Lung (tissue), 12 donors: ENCODE data around the gene OBP2B. TPM values are rescaled to one million over a fixed set of nuclear protein-coding genes. Genes with fewer than 3 reads are reported as not detected.
"Not testable (repeated sequence)": the region's sequence is repeated elsewhere in the genome, so short reads cannot be mapped to it uniquely, and the experiment has no call there.

Experiments used
- ATAC-seq: fragments of 200-7000 bp; cut with Tn5 transposase; one replicate; pipeline ENCODE4 v1.9.1; 2020; ENCODE audit warnings: moderate number of reproducible peaks; ENCODE audit not compliant: insufficient read depth, low FRiP score
- DNase-seq, 3 donors: peaks; one replicate each; pipeline ENCODE4 v3.0.0-alpha.2; 2013 to 2017
- H3K27ac ChIP-seq, 2 donors: one replicate each; pipeline ENCODE4 v1.5.1; 2013; ENCODE audit warnings: mild to moderate bottlenecking in 2 of 2, moderate library complexity in 2 of 2, control low read depth in 1 of 2, inconsistent platforms in 1 of 2, low read depth in 1 of 2, low read length in 1 of 2
- H3K27me3 ChIP-seq, 3 donors: one replicate each; pipeline ENCODE4 v1.5.1; 2013; ENCODE audit warnings: low read length in 2 of 3; ENCODE audit not compliant: control insufficient read depth in 3 of 3, insufficient read depth in 3 of 3
- H3K36me3 ChIP-seq, 4 donors: one replicate each; pipeline ENCODE4 v1.5.1; 2013; ENCODE audit warnings: low read length in 4 of 4, mild to moderate bottlenecking in 1 of 4, moderate library complexity in 1 of 4; ENCODE audit not compliant: control insufficient read depth in 4 of 4, insufficient read depth in 4 of 4
- H3K4me1 ChIP-seq, 5 donors: one replicate each; pipeline ENCODE4 v1.5.1; 2013; ENCODE audit warnings: low read length in 5 of 5, mild to moderate bottlenecking in 2 of 5, moderate library complexity in 1 of 5; ENCODE audit not compliant: control insufficient read depth in 5 of 5, insufficient read depth in 5 of 5
- H3K4me3 ChIP-seq: one replicate; pipeline ENCODE4 v1.5.1; 2013; ENCODE audit warnings: mild to moderate bottlenecking, control low read depth, moderate library complexity
- H3K9ac ChIP-seq, 2 donors: one replicate each; pipeline ENCODE4 v1.5.1; 2013; ENCODE audit warnings: low read length in 2 of 2, control low read depth in 1 of 2; ENCODE audit not compliant: insufficient read depth in 1 of 2
- H3K9me3 ChIP-seq, 4 donors: one replicate each; pipeline ENCODE4 v1.5.1; 2013; ENCODE audit warnings: low read length in 3 of 4, mild to moderate bottlenecking in 1 of 4, moderate library complexity in 1 of 4; ENCODE audit not compliant: control insufficient read depth in 4 of 4, insufficient read depth in 3 of 4
- CTCF ChIP-seq: IDR thresholded peaks from 2 replicates; pipeline ENCODE4 v1.5.1; 2012; ENCODE audit warnings: mild to moderate bottlenecking; ENCODE audit errors: control extremely low read depth, extremely low read depth
- WGBS, 2 donors: extraction: QIAGEN DNeasy Blood & Tissue Kit; methylation state at CpG; one replicate each; pipeline ENCODE4 v1.1.7; 2013; 5-methylcytosine and 5-hydroxymethylcytosine counted together
- polyA plus RNA-seq, 2 donors: library from polyadenylated mRNA; stranded (reverse); fragments of 200-250 nt; gene quantifications; one replicate each; pipeline ENCODE4 v1.2.1, GENCODE V29; 2013
- total RNA-seq, 2 donors: library from RNA; depleted of rRNA in 1 of 2; stranded (reverse); fragments of >200 nt in 1 of 2; gene quantifications; one replicate each; pipeline ENCODE4 v1.2.1, GENCODE V29; 2014 to 2021
- donor health status: control.
- donor health status: control.
- donor health status: Bipolar disorder and iron deficiency.
- donor health status: healthy.
- donor health status: DM: yes; HTN: yes; CAD: no.

Gene OBP2B
- total and polyA plus RNA-seq, 4 donors, result not detected

- no peaks in the 10 kb centered on the region for H3K36me3 ChIP-seq
- H3K27me3 ChIP-seq, result peaks cover 0 to 5% (median 0%) of the 10 kb centered on the region in 3 donors
- DNase-seq (no peak), ATAC-seq (no peak)
- no peak overlapping the region for H3K27ac ChIP-seq
- no peak for TF ChIP-seq CTCF
- no peaks in the 10 kb centered on the region for H3K4me1 ChIP-seq
- H3K9me3 ChIP-seq, result no peaks in the 10 kb centered on the region
- H3K4me3 ChIP-seq, result no peak overlapping the region
- 81 to 89% methylated on average over 29 of the region's 29 CpGs for WGBS, 2 donors
- H3K9ac ChIP-seq, result no peak overlapping the region
Observed at GRCh38 chr9:133171161-133171961, 37.7 kb downstream of the OBP2B start.

DNA sequence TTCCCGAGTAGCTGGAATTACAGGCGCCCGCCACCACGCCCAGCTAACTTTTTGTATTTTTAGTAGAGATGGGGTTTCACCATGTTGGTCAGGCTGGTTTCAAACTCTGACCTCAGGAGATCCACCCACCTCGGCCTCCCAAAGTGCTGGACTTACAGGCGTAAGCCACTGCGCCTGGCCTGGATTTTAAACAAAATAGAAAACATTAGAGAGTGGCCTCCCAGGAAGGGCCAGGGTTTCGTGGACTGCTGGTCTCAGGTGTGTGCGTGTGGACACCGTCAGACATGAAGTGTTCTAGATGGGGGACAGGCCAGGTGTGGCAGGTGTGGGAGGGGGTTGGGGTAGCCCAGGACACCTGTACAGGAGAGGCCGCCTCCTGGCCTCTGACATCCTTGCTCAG is 38.3 kb downstream of the OBP2B start:
- no peaks in the 10 kb centered on the region for H3K4me1 ChIP-seq
- TF ChIP-seq CTCF, result no peak
- DNase-seq, result no peak
- H3K36me3 ChIP-seq, result no peaks in the 10 kb centered on the region
- H3K27me3 ChIP-seq, result no peaks in the 10 kb centered on the region
- H3K4me3 ChIP-seq, result no peak overlapping the region
- H3K9ac ChIP-seq, result no peak overlapping the region
- H3K27ac ChIP-seq, result no peak overlapping the region
- ATAC-seq, result no peak
- WGBS, 2 donors, result 90 to 94% methylated on average over 11 of the region's 11 CpGs
- H3K9me3 ChIP-seq, result no peaks in the 10 kb centered on the region

- 92 to 96% methylated on average over 12 of the region's 12 CpGs for WGBS, 2 donors
- H3K27ac ChIP-seq, H3K27me3 ChIP-seq, H3K4me1 ChIP-seq, H3K36me3 ChIP-seq, H3K9ac ChIP-seq, ATAC-seq, H3K9me3 ChIP-seq, H3K4me3 ChIP-seq, DNase-seq: not testable (repeated sequence)
Observed at GRCh38 chr9:133169687-133170086, 39.4 kb downstream of the OBP2B start.

DNA sequence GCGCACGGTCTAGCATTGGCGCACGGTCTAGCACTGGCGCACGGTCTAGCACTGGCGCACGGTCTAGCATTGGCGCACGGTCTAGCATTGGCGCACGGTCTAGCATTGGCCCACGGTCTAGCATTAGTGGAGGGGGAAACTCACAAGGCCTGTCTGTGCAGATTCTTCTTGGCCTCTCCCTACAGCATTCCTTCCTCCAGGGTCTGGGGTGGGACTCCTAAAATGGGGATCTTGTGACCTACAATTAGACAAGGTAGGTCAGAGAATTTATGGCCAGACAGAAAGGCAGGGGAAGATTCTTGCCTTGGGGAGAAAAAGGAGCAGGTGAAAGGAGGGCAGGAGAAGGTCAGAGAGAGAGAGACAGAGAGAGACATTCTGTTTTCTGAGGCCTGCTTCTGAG is 39.9 kb downstream of the OBP2B start:
- DNase-seq (no peak), ATAC-seq (no peak)
- Histone ChIP-seq H3K4me3 (no peak overlapping the region), H3K27ac (no peak overlapping the region), H3K36me3 (no peaks in the 10 kb centered on the region), H3K4me1 (peaks cover 0 to 1% (median 0%) of the 10 kb centered on the region in 5 donors), H3K27me3 (no peaks in the 10 kb centered on the region), H3K9me3 (no peaks in the 10 kb centered on the region), H3K9ac (no peak overlapping the region)
- no peak for TF ChIP-seq CTCF
- 91 to 99% methylated on average over 13 of the region's 13 CpGs for WGBS, 2 donors
